ENCODE results near the gene STAT4. TPM values are rescaled to one million over a fixed set of nuclear protein-coding genes. Genes with fewer than 3 reads are reported as not detected.

STAT4 gene
- total RNA-seq, 1 experiment from 2014 or later = 0.71 TPM

- ChIA-PET POLR2A (ENCODE audit: low non-redundant PET) (no interaction called here), CTCF (no interaction called here)
- no TSS peak for BruUV-seq (replicated peaks)
- intact Hi-C loops (cut with micrococcal nuclease; ENCODE audit: unreplicated experiment) = no loop called here
- Histone ChIP-seq H3K27me3 (replicated peaks; ENCODE audit: insufficient read depth, low read depth, low read length, poor library complexity) (peaks cover 5% of the 10 kb centered on the region), H3K27ac (ENCODE audit: low read depth, low read length, poor library complexity, severe bottlenecking) (no peak overlapping the region), H3K4me1 (ENCODE audit: insufficient read depth, low read length, poor library complexity, severe bottlenecking) (no peaks in the 10 kb centered on the region), H3K9me3 (ENCODE audit: low read depth, low read length, poor library complexity, severe bottlenecking) (no peaks in the 10 kb centered on the region), H3K36me3 (ENCODE audit: insufficient read depth, low read length, poor library complexity, severe bottlenecking) (no peaks in the 10 kb centered on the region), H3K4me3 (ENCODE audit: low read depth, low read length, poor library complexity, severe bottlenecking) (no peak overlapping the region)
- TF ChIP-seq EZH2 (IDR thresholded peaks at IDR 0.05; ENCODE audit: borderline replicate concordance, low read depth, low read length, poor library complexity, severe bottlenecking) (no peak), CTCF (conservative IDR thresholded peaks at IDR 0.05; ENCODE audit: low read depth, low read length) (no peak)
- DNase-seq (ENCODE audit: low spot score) = no peak
Observed at GRCh38 chr2:191143791-191144190, 7.0 kb downstream of the STAT4 start.

GRCh38 chr2:191128911-191129304 lies 21.9 kb downstream of the STAT4 start:
- no TSS peak for BruUV-seq (replicated peaks)
- no peaks in the 10 kb centered on the region for H3K9me3 ChIP-seq (ENCODE audit: low read depth, low read length, poor library complexity, severe bottlenecking)
- no peaks in the 10 kb centered on the region for H3K36me3 ChIP-seq (ENCODE audit: insufficient read depth, low read length, poor library complexity, severe bottlenecking)
- CTCF ChIA-PET = no interaction called here
- H3K4me1 ChIP-seq (ENCODE audit: insufficient read depth, low read length, poor library complexity, severe bottlenecking) = no peaks in the 10 kb centered on the region
- no peak overlapping the region for H3K27ac ChIP-seq (ENCODE audit: low read depth, low read length, poor library complexity, severe bottlenecking)
- POLR2A ChIA-PET (ENCODE audit: low non-redundant PET) = no interaction called here
- intact Hi-C loops (cut with micrococcal nuclease; ENCODE audit: unreplicated experiment) = no loop called here
- no peak overlapping the region for H3K4me3 ChIP-seq (ENCODE audit: low read depth, low read length, poor library complexity, severe bottlenecking)
- TF ChIP-seq CTCF (conservative IDR thresholded peaks at IDR 0.05; ENCODE audit: low read depth, low read length) (no peak), EZH2 (IDR thresholded peaks at IDR 0.05; ENCODE audit: borderline replicate concordance, low read depth, low read length, poor library complexity, severe bottlenecking) (no peak)
- no peak for DNase-seq (ENCODE audit: low spot score)
- H3K27me3 ChIP-seq (replicated peaks; ENCODE audit: insufficient read depth, low read depth, low read length, poor library complexity) = no peaks in the 10 kb centered on the region

- H3K27ac ChIP-seq (ENCODE audit: low read depth, low read length, poor library complexity, severe bottlenecking) = no peak overlapping the region
- intact Hi-C loops (cut with micrococcal nuclease; ENCODE audit: unreplicated experiment) = no loop called here
- CTCF ChIA-PET = no interaction called here
- H3K36me3 ChIP-seq (ENCODE audit: insufficient read depth, low read length, poor library complexity, severe bottlenecking) = no peaks in the 10 kb centered on the region
- DNase-seq (ENCODE audit: low spot score) = no peak
- POLR2A ChIA-PET (ENCODE audit: low non-redundant PET) = no interaction called here
- H3K27me3 ChIP-seq (replicated peaks; ENCODE audit: insufficient read depth, low read depth, low read length, poor library complexity) = no peaks in the 10 kb centered on the region
- no peak overlapping the region for H3K4me3 ChIP-seq (ENCODE audit: low read depth, low read length, poor library complexity, severe bottlenecking)
- H3K4me1 ChIP-seq (ENCODE audit: insufficient read depth, low read length, poor library complexity, severe bottlenecking) = no peaks in the 10 kb centered on the region
- BruUV-seq (replicated peaks) = no TSS peak
- TF ChIP-seq CTCF (conservative IDR thresholded peaks at IDR 0.05; ENCODE audit: low read depth, low read length) = no peak
- TF ChIP-seq EZH2 (IDR thresholded peaks at IDR 0.05; ENCODE audit: borderline replicate concordance, low read depth, low read length, poor library complexity, severe bottlenecking) = no peak
- no peaks in the 10 kb centered on the region for H3K9me3 ChIP-seq (ENCODE audit: low read depth, low read length, poor library complexity, severe bottlenecking)
Observed at GRCh38 chr2:191128172-191128910, 22.5 kb downstream of the STAT4 start.

Data from A673 (cell line).